ENCODE results near the gene NFATC2.

NFATC2 gene

DNA sequence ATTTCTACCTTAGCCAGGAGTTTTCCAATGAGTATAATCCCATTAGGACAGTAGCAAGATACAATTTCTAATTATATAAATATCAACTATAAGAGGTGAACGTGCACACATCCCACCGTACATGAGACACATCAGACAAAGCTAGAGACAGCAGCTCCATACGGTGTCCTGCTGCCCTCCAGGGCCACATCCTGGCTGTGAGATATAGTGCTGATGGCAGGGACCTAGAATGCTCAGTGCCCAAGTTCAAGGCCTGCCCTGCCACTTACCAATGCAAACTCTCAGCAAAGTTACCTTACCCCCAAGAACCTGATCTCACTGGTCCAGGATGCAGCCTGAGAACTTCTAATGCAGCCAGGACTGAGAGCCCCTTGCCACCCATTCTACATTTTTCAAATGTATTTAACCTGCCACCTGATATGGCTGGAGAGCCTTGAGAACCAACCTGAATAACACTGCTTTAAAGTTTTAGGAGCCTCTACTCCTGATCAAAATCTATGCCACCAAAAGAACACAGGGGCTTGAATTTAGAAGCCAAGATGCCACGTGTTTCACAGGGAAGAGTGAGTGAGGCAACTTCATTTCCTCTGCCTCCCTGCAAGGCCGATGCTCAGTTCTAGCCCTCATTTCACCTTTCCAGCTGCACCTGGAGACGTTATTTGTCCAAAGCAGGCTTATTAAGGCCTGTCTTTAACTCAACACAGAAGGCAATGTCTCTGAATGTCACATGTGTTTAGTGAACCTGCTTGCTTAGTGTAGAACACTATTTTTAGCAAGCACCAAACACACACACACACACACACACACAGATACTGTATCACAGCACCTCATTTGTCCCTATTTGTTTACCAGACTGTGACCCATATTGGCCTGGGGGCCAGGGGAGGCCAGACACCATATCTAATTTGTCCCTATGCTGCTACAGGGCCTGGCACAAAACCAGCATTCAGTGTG lies 6.1 kb downstream of the NFATC2 start:
- DNase-seq: no peak

DNA sequence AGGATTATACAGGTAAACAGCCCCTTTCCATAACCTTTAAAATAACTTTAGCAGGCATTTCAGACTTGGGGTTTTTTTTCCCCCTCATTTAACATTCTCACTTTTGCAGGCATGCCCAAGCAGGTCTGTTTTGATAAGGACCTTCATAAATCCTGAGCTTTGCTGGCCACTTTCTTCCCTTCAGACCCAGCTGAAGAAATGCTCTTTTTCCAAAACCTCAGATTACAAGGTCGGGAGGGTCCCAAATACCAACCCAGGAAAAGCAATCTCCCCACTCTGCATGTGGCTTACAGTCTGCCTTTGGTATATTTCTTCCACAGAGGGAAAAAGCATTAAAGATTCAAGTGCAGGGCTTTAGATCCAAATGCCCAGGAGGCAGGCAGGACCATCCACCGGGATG lies 6.8 kb downstream of the NFATC2 start:
- no peak for DNase-seq

DNA sequence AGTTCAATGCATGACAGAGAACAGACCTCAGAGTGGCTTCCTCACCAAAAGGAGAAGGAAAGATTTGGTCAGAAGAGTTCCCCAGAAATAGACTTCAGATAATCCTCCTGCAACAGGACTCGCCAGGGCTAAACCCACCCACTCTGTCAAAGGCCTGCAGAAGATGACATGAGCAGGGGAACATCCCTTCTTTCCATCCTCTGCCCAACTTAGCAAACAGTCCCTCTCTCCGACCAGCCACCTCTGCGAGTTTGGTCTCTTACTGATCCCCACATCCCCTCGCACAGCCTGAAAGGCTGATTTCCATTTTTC lies 7.5 kb downstream of the NFATC2 start:
- DNase-seq: no peak

DNA sequence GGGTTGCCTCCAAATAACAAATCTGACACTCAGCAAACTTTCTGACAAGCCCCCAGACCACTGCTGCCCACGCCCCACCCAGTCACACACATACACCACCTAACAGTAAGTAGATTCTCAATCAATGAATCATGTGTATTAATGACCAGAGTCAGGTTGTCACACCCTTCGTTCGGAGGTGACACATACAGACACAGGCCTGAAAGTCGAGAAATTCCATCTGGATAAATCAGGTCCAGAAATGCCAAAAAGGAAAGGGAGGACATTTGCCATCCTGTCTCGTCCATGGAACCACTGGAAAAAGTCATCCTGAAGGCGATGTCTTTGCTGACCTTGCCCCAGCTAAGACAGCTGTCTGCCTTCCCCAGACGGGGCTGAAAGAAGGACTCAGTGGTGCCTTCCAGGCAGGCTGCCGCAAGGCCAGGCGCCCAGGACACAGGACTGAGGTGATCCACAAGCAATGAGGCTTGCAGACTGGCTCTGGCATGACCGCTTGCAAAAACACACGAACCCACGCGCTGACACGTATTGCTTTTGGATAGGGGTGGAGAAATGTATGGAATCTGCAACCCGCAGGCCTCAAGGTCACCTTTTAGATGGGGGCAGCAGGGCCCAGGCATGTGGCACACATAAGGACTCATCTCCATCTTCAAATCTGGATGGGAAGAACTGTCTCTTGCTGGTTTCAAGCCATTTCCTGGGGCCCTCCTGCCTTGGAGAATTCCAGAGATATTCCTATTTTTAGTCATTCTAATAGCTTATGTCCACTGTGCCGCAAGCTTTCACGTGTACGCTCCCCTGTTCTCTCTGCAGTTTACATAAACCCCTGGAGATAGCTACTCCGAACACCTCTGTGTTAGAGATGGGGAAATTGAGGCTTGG lies 9.0 kb downstream of the NFATC2 start:
- DNase-seq: no peak

DNA sequence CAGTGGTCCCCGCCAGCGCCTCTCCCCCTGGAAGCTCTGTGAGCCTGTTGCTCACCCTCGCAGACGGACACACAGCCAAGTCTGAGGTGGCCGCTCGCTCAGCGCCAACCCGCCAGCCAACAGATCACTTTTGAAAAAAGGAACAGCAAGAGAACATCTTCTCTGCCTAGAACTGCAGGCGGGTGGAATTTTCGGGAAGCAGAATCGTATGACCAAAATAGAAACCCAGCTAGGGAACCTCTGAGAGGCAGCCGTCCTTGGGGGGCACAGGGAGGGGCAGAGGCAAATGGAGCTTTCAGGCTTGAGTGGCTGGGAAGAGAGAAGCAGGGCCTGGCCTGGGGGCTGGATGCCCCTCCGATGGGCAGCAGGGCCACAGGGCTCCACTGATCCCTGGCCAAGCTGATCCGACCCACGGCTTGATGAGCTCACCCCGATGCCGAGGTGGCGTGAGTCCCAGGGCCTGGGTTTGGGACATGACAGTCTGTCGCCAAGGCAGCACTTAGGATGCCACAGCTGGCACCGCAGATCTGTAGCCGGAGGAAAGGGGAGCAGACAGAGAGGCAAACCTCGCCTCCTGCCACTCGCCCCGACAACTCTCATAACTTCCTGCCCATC lies 9.8 kb downstream of the NFATC2 start:
- no peak for DNase-seq

DNA sequence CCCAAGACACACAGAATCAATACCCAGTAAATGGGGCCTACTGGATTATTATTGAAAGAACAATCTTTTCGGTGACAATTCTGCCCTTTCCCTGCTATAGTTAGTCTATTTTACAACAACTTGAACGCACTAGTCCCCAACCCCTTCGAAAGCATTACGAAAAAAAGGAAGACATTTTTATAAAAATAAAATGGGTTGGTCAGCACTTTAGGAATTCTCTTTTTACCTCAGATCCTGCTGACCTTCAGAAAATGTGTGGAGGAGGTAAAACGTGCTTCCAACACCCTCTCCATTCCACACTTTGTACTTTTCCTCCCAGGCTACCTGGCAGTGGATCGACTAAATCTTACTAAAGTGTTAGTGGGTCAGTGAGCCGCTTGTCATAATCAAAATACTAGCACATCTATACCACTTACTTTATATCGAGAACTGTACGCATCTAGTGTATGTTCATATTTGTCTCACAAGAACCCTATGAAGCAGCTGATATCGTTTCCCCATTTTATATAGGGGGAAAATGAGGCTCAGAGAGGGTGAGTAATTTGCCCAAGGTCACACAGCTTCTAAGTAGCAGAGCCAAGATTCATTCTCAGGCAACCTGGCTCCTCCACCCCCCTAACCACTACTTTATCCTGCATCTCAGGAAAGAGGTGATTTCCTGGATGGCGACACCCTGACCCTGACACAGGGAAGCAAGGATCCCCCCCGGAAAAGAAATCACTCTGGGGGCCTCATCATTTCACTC lies 10.6 kb downstream of the NFATC2 start:
- DNase-seq: no peak

DNA sequence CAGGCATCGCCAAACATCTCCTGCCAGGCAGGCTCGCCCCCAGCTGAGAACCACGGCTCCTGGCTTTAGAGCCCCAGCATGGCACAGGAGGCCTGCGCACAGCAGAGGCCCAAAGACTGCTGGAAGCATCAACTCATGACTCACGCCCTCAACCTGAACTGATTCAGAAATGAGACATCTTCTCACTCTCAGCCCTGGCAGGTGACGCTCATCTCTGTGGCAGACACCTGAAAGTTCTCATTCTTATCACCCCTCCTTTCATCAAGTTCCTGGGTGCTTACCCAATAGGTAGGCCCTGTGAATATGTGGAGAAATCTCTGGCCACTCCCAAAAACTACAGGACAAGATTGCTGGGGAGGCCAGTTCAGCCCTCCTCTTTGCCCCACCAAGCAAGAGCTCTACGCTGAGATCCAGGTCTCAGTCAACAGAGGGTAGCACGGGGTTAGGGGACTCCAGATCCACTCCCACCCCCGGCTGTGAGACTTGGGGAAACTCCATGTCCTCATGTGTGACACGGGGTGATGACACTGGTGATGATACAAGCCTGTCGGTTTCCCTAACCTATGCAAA lies 11.3 kb downstream of the NFATC2 start:
- DNase-seq: no peak

DNA sequence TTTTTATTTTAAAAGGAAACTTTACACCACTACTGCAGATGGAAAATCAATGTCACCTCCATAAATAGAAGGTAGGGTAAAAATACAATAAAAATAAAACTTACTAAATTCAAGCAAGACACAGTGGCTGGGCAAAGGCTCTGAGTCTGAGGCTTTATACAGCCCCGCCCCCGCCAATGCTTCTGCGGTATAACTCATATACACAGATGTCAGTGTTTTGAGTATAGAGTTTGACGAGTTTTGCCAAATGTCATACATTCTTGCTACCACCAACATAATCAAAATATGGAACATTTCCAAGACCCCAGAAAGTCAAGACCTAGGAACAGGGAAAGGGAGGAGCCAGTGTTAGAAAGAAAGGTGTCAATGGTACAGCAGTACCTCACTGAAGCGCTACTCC lies 12.8 kb downstream of the NFATC2 start:
- DNase-seq: no peak

DNA sequence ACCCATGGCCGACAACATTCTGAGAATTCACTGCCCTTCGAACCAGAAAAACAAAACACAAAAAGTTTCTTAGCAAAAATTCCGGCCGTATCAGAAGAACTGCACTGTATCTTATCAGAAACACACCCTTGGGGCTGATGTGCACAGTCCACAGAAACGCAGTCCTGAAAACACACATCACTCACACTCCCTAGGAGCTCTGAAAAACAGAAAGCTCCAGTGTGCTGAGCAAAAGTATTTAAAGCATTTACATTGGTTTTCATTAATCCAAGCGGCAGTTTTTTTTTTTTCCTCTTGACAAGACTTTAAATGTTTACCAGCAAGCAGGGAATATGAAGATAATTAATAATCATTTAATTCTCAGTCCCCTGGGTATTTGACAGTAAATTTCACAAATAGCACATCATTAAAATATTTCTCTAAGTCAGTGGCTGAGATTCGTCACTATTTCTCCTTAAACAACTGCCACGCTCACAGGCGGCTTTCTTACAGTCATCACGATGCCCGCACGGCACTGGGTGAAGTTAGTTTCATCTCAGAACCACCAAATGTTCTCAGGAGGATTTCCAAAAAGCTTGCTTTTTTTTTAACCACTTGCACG lies 13.3 kb downstream of the NFATC2 start:
- DNase-seq: no peak

DNA sequence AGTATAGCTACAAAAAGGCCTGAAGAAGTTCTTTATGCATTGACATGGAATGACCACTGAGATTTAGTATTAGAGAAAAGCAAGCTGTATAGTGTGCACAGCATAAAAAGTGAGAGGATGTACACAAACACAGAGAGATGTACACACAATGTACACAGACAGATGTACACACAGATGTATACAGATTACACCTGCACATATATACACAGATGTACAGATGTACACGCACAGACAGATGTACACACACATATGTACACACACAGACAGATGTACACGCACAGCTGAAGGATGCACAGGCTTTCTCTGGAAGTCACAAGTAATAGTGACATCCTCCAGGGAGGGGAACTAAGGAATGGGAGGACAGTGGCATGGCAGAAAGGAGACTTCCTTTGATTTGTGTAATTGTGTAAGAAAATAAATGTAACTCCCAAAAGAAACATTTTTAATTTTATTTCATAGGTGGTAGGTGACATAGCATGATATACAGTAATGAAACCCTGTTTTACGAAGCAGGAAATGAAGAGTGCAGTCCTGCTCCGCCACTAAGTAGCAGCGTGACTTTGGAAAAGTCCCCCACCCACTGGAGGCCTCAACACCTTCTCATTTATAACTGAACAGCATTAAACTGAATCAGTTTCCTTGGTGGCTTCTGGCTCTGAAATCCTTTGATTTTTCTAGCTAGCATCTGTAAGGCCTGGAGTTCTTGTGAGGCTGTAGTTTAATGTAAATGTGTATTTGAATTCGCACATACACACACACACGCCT lies 14.1 kb downstream of the NFATC2 start:
- no peak for DNase-seq

DNA sequence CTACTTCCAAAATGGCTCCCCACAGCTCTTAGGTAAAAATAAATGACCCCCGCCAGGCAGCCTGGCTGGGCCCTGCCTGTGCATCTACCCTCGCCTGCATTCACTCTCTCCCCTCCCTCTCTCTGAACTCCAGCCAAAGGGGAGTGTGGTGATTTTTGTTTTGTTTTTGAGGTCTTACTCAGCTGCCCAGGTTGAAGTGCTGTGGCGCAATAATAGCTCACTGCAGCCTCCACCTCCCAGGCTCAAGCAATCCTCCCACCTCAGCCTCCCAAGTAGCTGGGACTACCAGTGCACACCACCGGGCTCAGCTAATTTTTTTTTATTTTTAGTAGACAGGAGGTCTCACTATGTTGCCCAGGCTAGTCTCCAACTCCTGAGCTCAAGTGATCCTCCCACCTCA lies 15.8 kb downstream of the NFATC2 start:
- DNase-seq: no peak

DNA sequence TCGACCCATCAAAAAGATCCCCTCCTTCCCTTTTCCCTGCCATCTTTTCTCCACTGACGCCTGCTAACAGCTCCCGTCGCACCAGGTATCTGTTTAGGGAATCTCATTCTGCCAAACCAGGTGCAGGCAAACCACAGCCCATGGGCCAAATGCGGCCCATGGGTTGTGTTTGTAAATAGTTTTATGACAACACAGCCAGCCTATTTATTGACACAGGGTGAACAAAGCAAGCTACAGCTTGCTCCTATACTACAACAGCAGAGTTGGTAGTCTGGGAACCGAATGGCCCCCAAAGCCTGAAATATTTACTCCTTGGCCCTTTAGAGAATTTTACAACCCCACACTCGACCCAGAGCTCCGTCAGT lies 16.4 kb downstream of the NFATC2 start:
- DNase-seq: no peak

DNA sequence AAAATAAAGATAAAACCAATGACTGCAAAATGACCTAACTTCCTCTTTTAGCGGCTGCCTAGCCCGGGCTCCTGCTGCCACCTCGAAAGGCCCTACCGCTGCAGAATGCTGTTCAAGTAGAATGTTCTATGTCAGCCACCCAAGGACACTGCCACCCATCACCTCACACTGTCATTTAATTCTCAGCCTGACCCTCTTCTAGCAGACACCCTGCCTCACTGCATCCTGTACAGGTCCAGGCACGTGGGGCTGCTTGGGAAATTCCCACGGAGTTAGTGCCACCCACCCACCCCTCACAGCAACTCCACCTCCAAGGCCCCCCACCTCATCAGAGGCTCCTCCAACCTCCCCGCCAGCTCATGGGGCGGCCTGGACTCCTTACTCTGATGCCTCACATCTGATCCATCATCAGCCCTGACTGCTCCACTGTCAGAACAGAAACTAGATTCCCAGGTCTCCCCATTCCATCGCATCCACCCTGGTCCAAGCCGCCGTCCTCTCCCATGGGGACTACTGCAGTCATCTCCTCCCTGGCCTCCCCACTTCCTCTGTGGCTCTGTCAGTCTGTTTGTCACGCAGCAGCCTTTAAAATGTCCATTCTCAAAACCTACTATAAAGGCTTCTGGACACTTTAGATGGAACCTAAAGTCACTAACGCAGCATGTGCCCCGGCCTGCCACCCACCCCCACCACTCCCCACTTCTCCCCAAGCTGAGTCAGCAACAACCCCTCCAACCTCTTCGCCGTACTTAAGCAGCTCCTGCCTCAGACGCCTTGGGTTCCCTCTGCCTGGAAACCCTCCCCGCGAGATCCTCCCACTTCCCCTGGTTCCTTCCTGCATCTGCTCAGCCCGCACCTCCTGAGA lies 17.0 kb downstream of the NFATC2 start:
- no peak for DNase-seq

DNA sequence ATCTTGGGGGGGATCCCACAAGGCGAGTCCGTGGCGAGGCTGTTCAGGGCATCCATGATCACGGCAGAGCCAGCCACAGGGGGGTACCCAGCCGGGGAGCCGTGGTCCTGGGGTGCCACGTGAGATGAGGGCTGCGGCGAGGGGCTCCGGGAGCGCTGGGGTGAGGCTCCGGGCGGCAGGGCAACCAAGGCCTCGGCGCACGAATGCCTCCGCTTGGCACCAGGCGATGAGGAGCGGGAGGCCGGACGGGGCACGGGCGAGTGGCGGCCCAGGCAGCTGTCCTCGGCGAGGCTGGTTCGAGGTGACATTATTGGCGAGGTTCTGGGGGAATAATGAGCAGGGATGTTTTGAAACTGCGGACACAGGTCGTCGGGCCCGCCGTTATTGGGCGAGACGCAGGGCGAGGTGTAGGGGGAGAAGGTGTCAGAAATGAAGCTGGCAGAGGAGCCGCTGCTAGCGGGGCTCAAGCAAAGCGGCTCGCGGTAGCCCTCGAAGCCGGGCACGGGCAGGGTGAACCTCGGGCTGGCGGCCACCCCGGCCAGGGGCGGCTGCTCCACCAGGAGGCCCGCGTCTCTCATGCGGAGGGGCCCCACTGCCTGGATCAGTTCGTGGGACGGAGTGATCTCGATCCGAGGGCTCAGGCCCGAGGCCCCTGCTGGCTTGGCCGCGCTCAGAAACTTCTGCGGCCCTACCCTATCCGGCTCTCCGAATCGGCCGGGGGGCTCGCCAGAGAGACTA lies 19.1 kb downstream of the NFATC2 start:
- no peak for DNase-seq

DNA sequence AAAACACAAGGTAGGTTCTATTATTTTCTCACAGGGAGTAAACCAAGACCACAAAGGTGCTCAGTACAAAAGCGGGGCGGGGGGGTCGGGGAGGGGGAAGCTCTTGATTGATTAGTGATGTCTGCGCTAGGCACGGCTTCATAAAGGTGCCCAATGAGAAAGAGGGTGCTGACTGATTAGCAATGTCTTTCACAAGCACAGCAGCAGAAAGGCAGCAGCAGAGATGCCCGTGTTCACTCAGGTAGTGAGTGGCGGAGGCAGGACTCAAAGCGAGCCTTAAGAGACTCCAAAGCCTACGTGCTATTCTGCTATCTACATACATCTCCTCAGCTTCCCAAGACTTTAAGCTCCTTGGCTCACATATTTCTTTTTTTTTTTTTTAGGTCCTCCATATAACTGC lies 20.3 kb downstream of the NFATC2 start:
- DNase-seq: no peak

DNA sequence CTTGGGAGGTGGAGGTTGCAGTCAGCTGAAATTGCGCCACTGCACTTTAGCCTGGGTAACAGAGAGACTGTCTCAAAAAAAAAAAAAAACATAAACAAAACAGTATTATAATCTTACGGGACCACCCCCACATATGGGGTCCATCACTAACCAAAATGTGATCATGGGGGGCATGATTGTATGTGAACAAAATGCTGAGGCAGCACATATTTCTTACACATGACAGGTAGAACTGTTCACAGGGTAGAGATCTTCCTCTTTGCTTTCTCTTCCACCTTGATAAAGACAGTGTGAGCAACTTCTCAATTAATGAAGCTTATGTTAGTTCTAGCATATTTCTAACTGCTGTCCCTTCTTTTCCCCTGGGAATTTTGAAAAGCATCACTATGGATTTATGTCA lies 24.7 kb downstream of the NFATC2 start:
- DNase-seq: no peak

DNA sequence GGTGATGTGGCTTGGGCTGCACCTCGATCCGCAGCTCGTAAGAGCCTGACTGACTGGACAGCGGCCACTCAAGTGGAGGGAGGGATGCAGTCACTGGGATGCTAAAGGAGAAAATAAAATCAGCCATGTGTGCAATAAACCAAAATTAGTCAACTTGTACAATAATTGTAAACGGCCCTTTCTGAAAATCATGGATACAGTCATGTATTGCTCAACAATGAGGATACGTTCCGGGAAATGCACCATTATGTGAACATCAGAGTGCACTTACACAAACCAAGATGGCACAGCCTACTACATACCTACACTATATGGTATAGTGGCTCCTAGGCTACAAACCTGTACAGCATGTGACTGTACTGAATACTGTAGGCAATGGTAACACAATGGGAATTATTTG lies 25.7 kb downstream of the NFATC2 start:
- DNase-seq: no peak

DNA sequence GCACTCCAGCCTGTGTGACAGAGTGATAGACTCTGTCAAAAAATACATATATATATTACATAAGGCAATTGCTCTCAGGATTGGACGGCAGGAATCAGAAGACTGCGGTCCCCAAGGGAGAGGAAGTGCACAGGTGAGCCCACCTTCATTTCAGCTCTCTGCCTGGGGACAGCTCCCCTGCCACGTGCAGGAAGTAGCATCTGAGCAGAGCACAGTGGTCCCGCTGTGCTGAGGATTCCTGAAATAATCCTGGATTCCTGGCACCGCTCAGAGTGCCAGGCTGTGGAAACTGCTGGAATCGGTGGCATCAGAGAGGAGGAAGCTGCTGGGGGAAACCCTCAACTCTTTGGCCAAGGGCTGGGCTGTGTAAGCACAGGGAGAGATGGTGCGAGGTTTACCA lies 27.7 kb downstream of the NFATC2 start:
- no peak for DNase-seq

DNA sequence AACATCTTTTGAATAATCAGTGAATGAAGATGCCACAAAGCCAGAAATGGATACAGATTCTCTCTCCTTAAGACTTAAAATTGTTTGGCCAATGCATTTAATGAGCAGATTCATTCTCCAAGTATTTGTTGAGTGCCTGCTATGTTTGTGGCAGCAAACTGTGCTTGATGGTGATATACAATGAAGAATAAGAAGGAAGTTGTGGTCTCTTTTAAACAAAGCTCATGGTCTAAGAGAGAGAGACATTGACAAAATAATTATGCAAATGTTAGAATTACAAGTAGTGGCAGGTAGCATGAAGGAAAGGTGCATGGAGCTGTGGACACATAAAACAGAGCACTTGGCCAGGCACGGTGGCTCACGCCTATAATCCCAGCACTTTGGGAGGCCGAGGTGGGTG lies 28.3 kb downstream of the NFATC2 start:
- no peak for DNase-seq

DNA sequence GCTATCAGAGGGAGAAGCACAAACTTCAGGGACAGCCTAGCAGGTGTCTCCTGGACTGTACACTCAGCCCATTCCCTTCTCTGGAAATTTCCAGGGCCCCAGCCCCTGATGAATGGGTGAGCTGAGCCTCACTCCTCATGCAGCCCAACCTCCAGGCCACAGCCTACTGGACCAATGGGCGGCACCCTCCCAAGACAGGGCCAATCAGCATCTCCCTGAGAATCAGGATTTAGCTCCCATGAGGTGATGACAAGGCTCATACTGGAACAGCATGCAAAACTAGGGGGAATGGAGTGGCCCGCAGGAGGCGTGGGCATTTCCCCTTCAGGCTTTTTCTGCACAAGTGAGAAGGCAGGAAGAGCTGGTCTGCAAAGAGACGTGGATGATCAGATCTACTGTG lies 29.0 kb downstream of the NFATC2 start:
- no peak for DNase-seq
